PFSK-1 (cell line): Measurements from ENCODE around the gene PLA2G4E.

Source experiments
- FOXP2 ChIP-seq: optimal IDR thresholded peaks from 2 replicates; pipeline ENCODE3; 2011; ENCODE audit warnings: borderline replicate concordance, control low read depth, inconsistent platforms; ENCODE audit not compliant: insufficient read depth; ENCODE audit errors: extremely low read length, extremely low read depth
- POLR2AphosphoS5 ChIP-seq: IDR thresholded peaks from 2 replicates; pipeline ENCODE4 v1.6.1; 2012; ENCODE audit warnings: low read depth, mild to moderate bottlenecking, control low read depth, low read length, moderate library complexity
- REST ChIP-seq, 2 experiments: IDR thresholded peaks; 2 replicates each; pipeline versions ENCODE4 v1.6.1 to v1.8.0; 2011 to 2012; ENCODE audit warnings: low read depth in 2 of 2, low read length in 2 of 2, control low read depth in 1 of 2, inconsistent platforms in 1 of 2, mild to moderate bottlenecking in 1 of 2, moderate library complexity in 1 of 2; ENCODE audit not compliant: insufficient read depth in 1 of 2
- SIN3A ChIP-seq: IDR thresholded peaks from 2 replicates; pipeline ENCODE4 v1.6.1; 2012; ENCODE audit warnings: mild to moderate bottlenecking, low read length, moderate library complexity, borderline replicate concordance; ENCODE audit not compliant: insufficient read depth
- TAF1 ChIP-seq: IDR thresholded peaks from 2 replicates; pipeline ENCODE4 v1.6.1; 2012; ENCODE audit warnings: low read length, control low read depth, borderline replicate concordance; ENCODE audit not compliant: insufficient read depth

PLA2G4E gene

GRCh38 chr15:42068601-42069000, 47.8 kb upstream of the PLA2G4E start:
- no peak for TF ChIP-seq FOXP2
- no peak for TF ChIP-seq TAF1
- no peak for TF ChIP-seq SIN3A
- no peak for TF ChIP-seq REST (IDR thresholded peaks at IDR 0.05; ENCODE audit: insufficient read depth in 1 of 2, low read depth in 2 of 2, low read length in 2 of 2)
- TF ChIP-seq POLR2AphosphoS5 = no peak

GRCh38 chr15:42066764-42067415, 46.0 kb upstream of the PLA2G4E start:
- no peak for TF ChIP-seq REST (IDR thresholded peaks at IDR 0.05; ENCODE audit: insufficient read depth in 1 of 2, low read depth in 2 of 2, low read length in 2 of 2)
- no peak for TF ChIP-seq POLR2AphosphoS5
- no peak for TF ChIP-seq SIN3A
- no peak for TF ChIP-seq FOXP2
- TF ChIP-seq TAF1 = no peak

- TF ChIP-seq TAF1 (no peak), FOXP2 (peak; percentile 0)
Measured at GRCh38 chr15:42065468-42065867, 44.6 kb upstream of the PLA2G4E start.

- TF ChIP-seq FOXP2 = peak; percentile 42
- TF ChIP-seq REST (IDR thresholded peaks at IDR 0.05; ENCODE audit: insufficient read depth in 1 of 2, low read depth in 2 of 2, low read length in 2 of 2) = no peak
Measured at GRCh38 chr15:42065033-42065432, 44.2 kb upstream of the PLA2G4E start.

GRCh38 chr15:42064271-42064670, 43.4 kb upstream of the PLA2G4E start:
- no peak for TF ChIP-seq FOXP2
- TF ChIP-seq REST (IDR thresholded peaks at IDR 0.05; ENCODE audit: insufficient read depth in 1 of 2, low read depth in 2 of 2, low read length in 2 of 2) = no peak
- no peak for TF ChIP-seq SIN3A
